Testis (tissue), 2 donors: Measurements from ENCODE around the gene WDR88.

Experiments
- CTCF ChIP-seq, 3 experiments: fragments of 450-650 bp in 2 of 3; fragments of 200-600 bp in 1 of 3; sonication (generic) in 1 of 3; IDR thresholded peaks; one replicate each; pipeline ENCODE4 v1.5.1; 2016 to 2019; ENCODE audit warnings: antibody characterized with exemption in 3 of 3, mild to moderate bottlenecking in 2 of 3, moderate library complexity in 1 of 3
- POLR2A ChIP-seq: fragments of 450-650 bp; IDR thresholded peaks from one replicate; pipeline ENCODE4 v1.6.1; 2017; ENCODE audit warnings: antibody characterized with exemption, mild to moderate bottlenecking, moderate library complexity

- no peak for TF ChIP-seq CTCF (IDR thresholded peaks at IDR 0.05)
- no peak for TF ChIP-seq POLR2A
Measured at GRCh38 chr19:33216198-33216830, 84.4 kb downstream of the WDR88 start.
